ENCODE data around the gene MEX3A. TPM values are rescaled to one million over a fixed set of nuclear protein-coding genes. Genes with fewer than 3 reads are reported as not detected.

Gene MEX3A
- total and polyA plus RNA-seq, 10 of the 15 experiments (the other 5 are each of a cell fraction or from before 2014, with no cell fraction given), result 0.11 to 5.1 (median 1.7) TPM

DNA sequence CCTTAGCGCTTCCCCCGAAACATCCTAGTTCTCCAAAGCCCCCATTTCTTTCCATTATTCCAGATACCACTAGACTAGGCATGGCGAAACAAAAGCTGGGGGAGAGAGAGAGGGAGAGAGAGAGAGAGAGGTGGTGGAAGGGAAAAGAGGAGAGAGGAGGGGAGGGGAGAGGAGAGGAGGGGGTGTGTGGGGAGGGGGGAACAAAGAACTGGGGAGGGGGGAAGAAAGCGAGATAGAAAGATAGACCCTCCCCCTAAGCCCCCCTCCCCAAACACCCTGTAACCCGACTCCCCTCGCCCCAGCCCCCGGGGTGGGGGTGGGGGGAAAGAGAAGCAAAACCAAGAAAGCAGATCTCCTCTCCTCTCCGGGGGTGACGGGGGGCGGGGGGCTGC, 352 bp downstream of the MEX3A start:
- CTCF ChIA-PET, result interaction anchor here (1.1 kb wide), 1 partner anchor 14 kb away, joined by 5 read pairs; no protein-coding TSS in a partner anchor
- WGBS (ENCODE audit: insufficient coverage, insufficient replicate concordance, low lambda C conversion rate, missing lambda C conversion rate), result 0% methylated on average over 3 of the region's 10 CpGs
- TF ChIP-seq RELA (IDR thresholded peaks at IDR 0.05; ENCODE audit: borderline replicate concordance, partially characterized antibody) (no peak), CREB1 (IDR thresholded peaks at IDR 0.05; ENCODE audit: low read depth) (no peak), BACH1 (IDR thresholded peaks at IDR 0.05; ENCODE audit: borderline replicate concordance) (no peak), MYB (IDR thresholded peaks at IDR 0.05; ENCODE audit: borderline replicate concordance, low read depth, low read length) (no peak), NRF1 (conservative IDR thresholded peaks at IDR 0.05; ENCODE audit: low read depth, low read length) (no peak), TBL1XR1 (IDR thresholded peaks at IDR 0.05; ENCODE audit: low read depth, low read length) (no peak), BCL11A (IDR thresholded peaks at IDR 0.05; ENCODE audit: low read depth, low read length) (no peak), RBBP5 (conservative IDR thresholded peaks at IDR 0.05) (no peak), GATAD2B (conservative IDR thresholded peaks at IDR 0.05; ENCODE audit: low read depth) (no peak), GABPA (IDR thresholded peaks at IDR 0.05; ENCODE audit: low read depth) (no peak), EP300 (IDR thresholded peaks at IDR 0.05; ENCODE audit: borderline replicate concordance in 1 of 2, control insufficient read depth in 1 of 2, low read depth in 2 of 2, low read length in 2 of 2) (no peak)
- TF ChIP-seq, protein P1, sequence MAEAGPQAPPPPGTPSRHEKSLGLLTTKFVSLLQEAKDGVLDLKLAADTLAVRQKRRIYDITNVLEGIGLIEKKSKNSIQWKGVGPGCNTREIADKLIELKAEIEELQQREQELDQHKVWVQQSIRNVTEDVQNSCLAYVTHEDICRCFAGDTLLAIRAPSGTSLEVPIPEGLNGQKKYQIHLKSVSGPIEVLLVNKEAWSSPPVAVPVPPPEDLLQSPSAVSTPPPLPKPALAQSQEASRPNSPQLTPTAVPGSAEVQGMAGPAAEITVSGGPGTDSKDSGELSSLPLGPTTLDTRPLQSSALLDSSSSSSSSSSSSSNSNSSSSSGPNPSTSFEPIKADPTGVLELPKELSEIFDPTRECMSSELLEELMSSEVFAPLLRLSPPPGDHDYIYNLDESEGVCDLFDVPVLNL (IDR thresholded peaks at IDR 0.05; ENCODE audit: low read depth, low read length), result no peak
- TF ChIP-seq, protein P2, sequence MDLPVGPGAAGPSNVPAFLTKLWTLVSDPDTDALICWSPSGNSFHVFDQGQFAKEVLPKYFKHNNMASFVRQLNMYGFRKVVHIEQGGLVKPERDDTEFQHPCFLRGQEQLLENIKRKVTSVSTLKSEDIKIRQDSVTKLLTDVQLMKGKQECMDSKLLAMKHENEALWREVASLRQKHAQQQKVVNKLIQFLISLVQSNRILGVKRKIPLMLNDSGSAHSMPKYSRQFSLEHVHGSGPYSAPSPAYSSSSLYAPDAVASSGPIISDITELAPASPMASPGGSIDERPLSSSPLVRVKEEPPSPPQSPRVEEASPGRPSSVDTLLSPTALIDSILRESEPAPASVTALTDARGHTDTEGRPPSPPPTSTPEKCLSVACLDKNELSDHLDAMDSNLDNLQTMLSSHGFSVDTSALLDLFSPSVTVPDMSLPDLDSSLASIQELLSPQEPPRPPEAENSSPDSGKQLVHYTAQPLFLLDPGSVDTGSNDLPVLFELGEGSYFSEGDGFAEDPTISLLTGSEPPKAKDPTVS (IDR thresholded peaks at IDR 0.05; ENCODE audit: low read depth, low read length), result no peak
- TF ChIP-seq, protein P3, sequence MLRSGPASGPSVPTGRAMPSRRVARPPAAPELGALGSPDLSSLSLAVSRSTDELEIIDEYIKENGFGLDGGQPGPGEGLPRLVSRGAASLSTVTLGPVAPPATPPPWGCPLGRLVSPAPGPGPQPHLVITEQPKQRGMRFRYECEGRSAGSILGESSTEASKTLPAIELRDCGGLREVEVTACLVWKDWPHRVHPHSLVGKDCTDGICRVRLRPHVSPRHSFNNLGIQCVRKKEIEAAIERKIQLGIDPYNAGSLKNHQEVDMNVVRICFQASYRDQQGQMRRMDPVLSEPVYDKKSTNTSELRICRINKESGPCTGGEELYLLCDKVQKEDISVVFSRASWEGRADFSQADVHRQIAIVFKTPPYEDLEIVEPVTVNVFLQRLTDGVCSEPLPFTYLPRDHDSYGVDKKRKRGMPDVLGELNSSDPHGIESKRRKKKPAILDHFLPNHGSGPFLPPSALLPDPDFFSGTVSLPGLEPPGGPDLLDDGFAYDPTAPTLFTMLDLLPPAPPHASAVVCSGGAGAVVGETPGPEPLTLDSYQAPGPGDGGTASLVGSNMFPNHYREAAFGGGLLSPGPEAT (IDR thresholded peaks at IDR 0.05; ENCODE audit: low read depth), result no peak
- TF ChIP-seq, protein P4, sequence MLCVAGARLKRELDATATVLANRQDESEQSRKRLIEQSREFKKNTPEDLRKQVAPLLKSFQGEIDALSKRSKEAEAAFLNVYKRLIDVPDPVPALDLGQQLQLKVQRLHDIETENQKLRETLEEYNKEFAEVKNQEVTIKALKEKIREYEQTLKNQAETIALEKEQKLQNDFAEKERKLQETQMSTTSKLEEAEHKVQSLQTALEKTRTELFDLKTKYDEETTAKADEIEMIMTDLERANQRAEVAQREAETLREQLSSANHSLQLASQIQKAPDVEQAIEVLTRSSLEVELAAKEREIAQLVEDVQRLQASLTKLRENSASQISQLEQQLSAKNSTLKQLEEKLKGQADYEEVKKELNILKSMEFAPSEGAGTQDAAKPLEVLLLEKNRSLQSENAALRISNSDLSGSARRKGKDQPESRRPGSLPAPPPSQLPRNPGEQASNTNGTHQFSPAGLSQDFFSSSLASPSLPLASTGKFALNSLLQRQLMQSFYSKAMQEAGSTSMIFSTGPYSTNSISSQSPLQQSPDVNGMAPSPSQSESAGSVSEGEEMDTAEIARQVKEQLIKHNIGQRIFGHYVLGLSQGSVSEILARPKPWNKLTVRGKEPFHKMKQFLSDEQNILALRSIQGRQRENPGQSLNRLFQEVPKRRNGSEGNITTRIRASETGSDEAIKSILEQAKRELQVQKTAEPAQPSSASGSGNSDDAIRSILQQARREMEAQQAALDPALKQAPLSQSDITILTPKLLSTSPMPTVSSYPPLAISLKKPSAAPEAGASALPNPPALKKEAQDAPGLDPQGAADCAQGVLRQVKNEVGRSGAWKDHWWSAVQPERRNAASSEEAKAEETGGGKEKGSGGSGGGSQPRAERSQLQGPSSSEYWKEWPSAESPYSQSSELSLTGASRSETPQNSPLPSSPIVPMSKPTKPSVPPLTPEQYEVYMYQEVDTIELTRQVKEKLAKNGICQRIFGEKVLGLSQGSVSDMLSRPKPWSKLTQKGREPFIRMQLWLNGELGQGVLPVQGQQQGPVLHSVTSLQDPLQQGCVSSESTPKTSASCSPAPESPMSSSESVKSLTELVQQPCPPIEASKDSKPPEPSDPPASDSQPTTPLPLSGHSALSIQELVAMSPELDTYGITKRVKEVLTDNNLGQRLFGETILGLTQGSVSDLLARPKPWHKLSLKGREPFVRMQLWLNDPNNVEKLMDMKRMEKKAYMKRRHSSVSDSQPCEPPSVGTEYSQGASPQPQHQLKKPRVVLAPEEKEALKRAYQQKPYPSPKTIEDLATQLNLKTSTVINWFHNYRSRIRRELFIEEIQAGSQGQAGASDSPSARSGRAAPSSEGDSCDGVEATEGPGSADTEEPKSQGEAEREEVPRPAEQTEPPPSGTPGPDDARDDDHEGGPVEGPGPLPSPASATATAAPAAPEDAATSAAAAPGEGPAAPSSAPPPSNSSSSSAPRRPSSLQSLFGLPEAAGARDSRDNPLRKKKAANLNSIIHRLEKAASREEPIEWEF (IDR thresholded peaks at IDR 0.05; ENCODE audit: insufficient replicate concordance, low read depth, low read length), result no peak

More for the DNA sequence above, 352 bp downstream of the MEX3A start:
- Histone ChIP-seq H4K20me1 (ENCODE audit: control insufficient read depth, insufficient read depth) (no peaks in the 10 kb centered on the region), H3K4me1 (ENCODE audit: control insufficient read depth, insufficient read depth, low read length) (peaks cover 3% of the 10 kb centered on the region; the same call in 1 of the 2 replicates), H3K9ac (ENCODE audit: control insufficient read depth, insufficient read depth, low read length) (peak overlapping the region; percentile 0; the same call in 1 of the 2 replicates), H3K27me3 (replicated peaks in 1 of 2; ENCODE audit: control insufficient read depth in 2 of 2, insufficient read depth in 2 of 2, low read length in 1 of 2) (peaks cover 0 to 2% of the 10 kb centered on the region in 2 experiments; a peak in 1 of 4 replicates), H3K4me2 (ENCODE audit: control insufficient read depth, insufficient read depth) (peak overlapping the region; percentile 87), H3K27ac (ENCODE audit: control insufficient read depth, insufficient read depth) (no peak overlapping the region), H3K36me3 (ENCODE audit: control insufficient read depth in 2 of 2, insufficient read depth in 2 of 2, low read length in 1 of 2) (no peaks in the 10 kb centered on the region), H3K9me3 (replicated peaks; ENCODE audit: control insufficient read depth, insufficient read depth, low read length) (no peaks in the 10 kb centered on the region; the same call in 2 of the 3 replicates), H3K4me3 (peak overlapping the region; percentile 95), H2AFZ (ENCODE audit: control insufficient read depth, low read depth, low read length) (peak overlapping the region; percentile 56), H3K79me2 (ENCODE audit: control insufficient read depth, insufficient read depth, low read length) (no peaks in the 10 kb centered on the region)
- in situ Hi-C loops (cut with MboI), result no loop called here
- SMC1A ChIA-PET (ENCODE audit: uncharacterized antibody, unreplicated experiment), result interaction anchor here (1.2 to 3.4 kb wide), 4 partner anchors 9 to 48 kb away, joined by 3 to 13 read pairs (median 4); no protein-coding TSS in a partner anchor
- POLR2A ChIA-PET, result interaction anchor here (1.4 kb wide), 1 partner anchor 12 kb away, joined by 3 read pairs; no protein-coding TSS in a partner anchor
- BruUV-seq (replicated peaks), result no TSS peak
- no peak for DNase-seq (ENCODE audit: low read depth, low spot score)
- no peak for ATAC-seq
- no peak for FAIRE-seq
- intact Hi-C loops (cut with micrococcal nuclease; ENCODE audit: unreplicated experiment), result no loop called here
- RAD21 ChIA-PET (ENCODE audit: unreplicated experiment), result no interaction called here

Measured in GM12878 (cell line).